Measurements from ENCODE around the gene EPHA6. TPM values are rescaled to one million over a fixed set of nuclear protein-coding genes. Genes with fewer than 3 reads are reported as not detected.

The EPHA6 gene
- total and polyA plus RNA-seq, 2 donors (not counting 3 experiments of a cell fraction or from before 2014, with no cell fraction given), result not detected

- CTCF ChIA-PET, result no interaction called here
- H3K9me1 ChIP-seq (replicated peaks; ENCODE audit: control insufficient read depth, extremely low read depth, insufficient read depth, low read length), result no peaks in the 10 kb centered on the region
- no peaks in the 10 kb centered on the region for H3K79me2 ChIP-seq (ENCODE audit: control insufficient read depth, insufficient read depth, low read length)
- H3K4me1 ChIP-seq (ENCODE audit: control insufficient read depth, extremely low read depth, insufficient read depth, low read length), result no peaks in the 10 kb centered on the region
- intact Hi-C loops (cut with micrococcal nuclease) (no loop called here), dilution Hi-C loops (cut with MboI; ENCODE audit: extremely low pct_ligation_motif_present, low sequenced_read_pairs) (no loop called here)
- H3K9ac ChIP-seq (replicated peaks; ENCODE audit: extremely low read depth, insufficient read depth, low read length), result no peak overlapping the region
- H3K9me3 ChIP-seq (replicated peaks; ENCODE audit: control insufficient read depth, insufficient read depth, low read length), result peaks cover 2% of the 10 kb centered on the region
- H4K20me1 ChIP-seq (replicated peaks; ENCODE audit: control insufficient read depth, extremely low read depth, insufficient read depth, low read length), result no peaks in the 10 kb centered on the region
- H3K27me3 ChIP-seq (ENCODE audit: control insufficient read depth in 2 of 2, insufficient read depth in 2 of 2, low read length in 2 of 2), result no peaks in the 10 kb centered on the region
- no peak overlapping the region for H3K4me3 ChIP-seq (replicated peaks in 1 of 3; ENCODE audit: insufficient read depth in 1 of 3, low read depth in 1 of 3, low read length in 3 of 3)
- no peak overlapping the region for H3K4me2 ChIP-seq (ENCODE audit: insufficient read depth, low read length)
- no peak overlapping the region for H2AFZ ChIP-seq (ENCODE audit: low read depth, low read length)
- FAIRE-seq (no peak), DNase-seq (ENCODE audit: low read depth, low spot score) (no peak)
- POLR2A ChIA-PET, result no interaction called here
- H3K36me3 ChIP-seq (ENCODE audit: control insufficient read depth in 2 of 2, extremely low read depth in 1 of 2, insufficient read depth in 2 of 2, low read length in 2 of 2), result no peaks in the 10 kb centered on the region
- TF ChIP-seq JUN (IDR thresholded peaks at IDR 0.05; ENCODE audit: borderline replicate concordance, insufficient read depth, insufficient read length, low read depth) (no peak), FOS (IDR thresholded peaks at IDR 0.05; ENCODE audit: borderline replicate concordance, insufficient read depth, low read length) (no peak), GATA2 (IDR thresholded peaks at IDR 0.05; ENCODE audit: insufficient read depth, insufficient read length, low read depth, low read length) (no peak), POLR2A (IDR thresholded peaks at IDR 0.05; ENCODE audit: low read depth, low read length) (no peak), EZH2 (IDR thresholded peaks at IDR 0.05; ENCODE audit: borderline replicate concordance, low read depth, low read length, severe bottlenecking) (no peak), MAX (IDR thresholded peaks at IDR 0.05; ENCODE audit: insufficient read depth, insufficient read length) (no peak), MYC (IDR thresholded peaks at IDR 0.05; ENCODE audit: low read depth, low read length) (no peak), CTCF (IDR thresholded peaks at IDR 0.05; ENCODE audit: extremely low read depth in 1 of 2, insufficient read depth in 1 of 2, low read depth in 1 of 2, low read length in 2 of 2) (no peak), POLR2AphosphoS5 (IDR thresholded peaks at IDR 0.05; ENCODE audit: insufficient read depth, low read depth, low read length) (no peak)
- no peak overlapping the region for H3K27ac ChIP-seq (ENCODE audit: insufficient read depth, low read depth, low read length)
- no TSS peak for BruUV-seq (replicated peaks)
These were observed 427.0 kb downstream of the EPHA6 start for GRCh38 chr3:97241417-97241816.

All from endothelial cell of umbilical vein (primary cell).